Measurements from ENCODE around the gene DYRK4. TPM values are rescaled to one million over a fixed set of nuclear protein-coding genes. Genes with fewer than 3 reads are reported as not detected.

Gene DYRK4
- total and polyA plus RNA-seq, 2 of the 8 experiments (the other 6 are each of a cell fraction or from before 2014, with no cell fraction given): 10.5 to 11.4 TPM

DNA sequence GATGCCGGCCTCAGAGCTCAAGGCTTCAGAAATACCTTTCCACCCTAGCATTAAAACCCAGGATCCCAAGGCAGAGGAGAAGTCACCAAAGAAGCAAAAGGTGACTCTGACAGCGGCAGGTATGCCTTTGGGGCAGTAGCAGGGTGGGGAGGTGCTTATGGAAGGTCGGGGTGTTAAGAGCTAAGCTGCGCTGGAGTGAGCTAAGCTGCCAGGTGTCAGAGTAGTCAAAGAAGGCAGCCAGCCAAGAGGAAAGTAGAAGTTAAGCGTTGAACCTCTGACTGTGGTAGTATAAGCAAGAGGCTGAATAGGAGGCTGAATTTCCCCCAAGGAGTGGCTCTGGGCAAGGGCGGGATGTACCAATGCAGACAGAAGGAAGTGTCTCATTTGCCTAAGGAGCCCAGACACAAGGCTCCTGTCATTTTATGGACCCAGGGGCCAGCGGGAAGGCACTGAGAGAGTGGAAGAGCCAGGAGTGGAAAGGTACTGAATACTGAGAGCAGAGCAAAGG is 29.2 kb downstream of the DYRK4 start:
- no peak for FAIRE-seq
- no peak overlapping the region for H4K91ac ChIP-seq (replicated peaks; ENCODE audit: insufficient read length, low read length)
- 87% methylated on average over 7 of the region's 7 CpGs; no CpG with 5 or more reads in 1 of the 2 experiments for WGBS, 2 experiments (ENCODE audit: extremely low coverage in 1 of 2, insufficient coverage in 1 of 2, insufficient read length in 1 of 2, insufficient replicate concordance in 2 of 2, low coverage in 1 of 2, low lambda C conversion rate in 2 of 2, missing lambda C conversion rate in 1 of 2)
- DNase-seq (ENCODE audit: low read depth in 1 of 2, low spot score in 2 of 2): no peak
- H3K79me1 ChIP-seq (ENCODE audit: low read depth, low read length): no peaks in the 10 kb centered on the region
- no peak overlapping the region for H2BK15ac ChIP-seq (ENCODE audit: low read length)
- H3K27me3 ChIP-seq (replicated peaks in 1 of 4; ENCODE audit: control insufficient read depth in 3 of 4, extremely low read depth in 1 of 4, insufficient read depth in 3 of 4, low read length in 3 of 4): no peaks in the 10 kb centered on the region; a peak in 2 of 7 replicates
- H3K4ac ChIP-seq (replicated peaks; ENCODE audit: insufficient read length, low read depth, low read length): no peak overlapping the region
- H2AK5ac ChIP-seq (ENCODE audit: low read depth, low read length): no peak overlapping the region
- TF ChIP-seq ZNF274 (IDR thresholded peaks at IDR 0.05; ENCODE audit: borderline replicate concordance, extremely low read depth, low read length) (no peak), CHD2 (IDR thresholded peaks at IDR 0.05; ENCODE audit: low read length) (no peak), YY1 (IDR thresholded peaks at IDR 0.05; ENCODE audit: low read depth, low read length) (no peak), SP2 (IDR thresholded peaks at IDR 0.05; ENCODE audit: low read length) (no peak), TCF12 (IDR thresholded peaks at IDR 0.05; ENCODE audit: low read depth, low read length) (no peak), KDM4A (IDR thresholded peaks at IDR 0.05; ENCODE audit: low read depth, low read length, severe bottlenecking) (no peak), BRCA1 (IDR thresholded peaks at IDR 0.05; ENCODE audit: low read depth, low read length) (no peak), CBX5 (IDR thresholded peaks at IDR 0.05; ENCODE audit: low read depth, low read length) (no peak), KDM5A (IDR thresholded peaks at IDR 0.05; ENCODE audit: low read length) (no peak), TAF1 (IDR thresholded peaks at IDR 0.05; ENCODE audit: low read depth, low read length) (no peak)
- H3K79me2 ChIP-seq (ENCODE audit: control insufficient read depth in 1 of 2, insufficient read depth in 2 of 2, low read length in 2 of 2): no peaks in the 10 kb centered on the region
- no peak overlapping the region for H2AFZ ChIP-seq (ENCODE audit: low read length)
- H3K4me3 ChIP-seq (ENCODE audit: extremely low read depth in 1 of 4, insufficient read depth in 2 of 4, low read depth in 3 of 4, low read length in 4 of 4): no peak overlapping the region
- no peak overlapping the region for H2BK120ac ChIP-seq (replicated peaks; ENCODE audit: low read depth, low read length)
- no peaks in the 10 kb centered on the region for H4K20me1 ChIP-seq (replicated peaks in 1 of 2; ENCODE audit: control insufficient read depth in 1 of 2, insufficient read depth in 2 of 2, low read length in 2 of 2)
- H3K27ac ChIP-seq (ENCODE audit: low read depth, low read length): no peak overlapping the region
- H4K8ac ChIP-seq (ENCODE audit: extremely low read depth, insufficient read depth, low read length): no peak overlapping the region
- no peak overlapping the region for H3K14ac ChIP-seq (ENCODE audit: insufficient read length)
- no peak overlapping the region for H3K23ac ChIP-seq (ENCODE audit: insufficient read length)
- no peak overlapping the region for H2BK20ac ChIP-seq (ENCODE audit: low read length)
- no peak overlapping the region for H3K9ac ChIP-seq (replicated peaks in 1 of 4; ENCODE audit: extremely low read depth in 1 of 4, low read depth in 3 of 4, low read length in 3 of 4)
- no peak overlapping the region for H3K56ac ChIP-seq (replicated peaks; ENCODE audit: insufficient read length, low read depth, low read length)
- no peak overlapping the region for H3K18ac ChIP-seq (ENCODE audit: extremely low read depth, low read length)
- ChIA-PET CTCF (ENCODE audit: partially characterized antibody) (interaction anchor here (1.2 to 5.6 kb wide), 6 partner anchors 9 to 266 kb away, joined by 3 to 50 read pairs (median 16); no protein-coding TSS in a partner anchor), POLR2A (ENCODE audit: partially characterized antibody) (no interaction called here)
- no peak overlapping the region for H4K5ac ChIP-seq (ENCODE audit: insufficient read length, low read depth, low read length)
- H3K4me2 ChIP-seq (ENCODE audit: insufficient read depth in 1 of 2, low read depth in 2 of 2, low read length in 2 of 2): no peak overlapping the region
- H2BK5ac ChIP-seq (ENCODE audit: low read depth, low read length): no peak overlapping the region
- H3K23me2 ChIP-seq (ENCODE audit: low read depth, low read length): no peaks in the 10 kb centered on the region
- H2BK12ac ChIP-seq (ENCODE audit: low read depth, low read length): no peak overlapping the region
- no peaks in the 10 kb centered on the region for H3K4me1 ChIP-seq (replicated peaks in 1 of 4; ENCODE audit: control insufficient read depth in 3 of 4, insufficient read depth in 4 of 4, low read length in 3 of 4)
- no peaks in the 10 kb centered on the region for H3K36me3 ChIP-seq (ENCODE audit: control insufficient read depth in 2 of 4, insufficient read depth in 4 of 4, low read length in 3 of 4)
- no peaks in the 10 kb centered on the region for H3K9me3 ChIP-seq (ENCODE audit: insufficient read depth in 2 of 2, low read depth in 1 of 2, low read length in 1 of 2)

Measured in H1 (cell line).